ENCODE measurements around the gene MPP2. TPM values are rescaled to one million over a fixed set of nuclear protein-coding genes. Genes with fewer than 3 reads are reported as not detected.

The MPP2 gene
- polyA plus RNA-seq, 1 of the 3 experiments (the other 2 are of a cell fraction) = 8.3 TPM

Other genes starting within 250 kb of the MPP2 start
- 0.05 TPM in 1 of 2 replicates, not detected in the other for gene MEOX1, start 245.6 kb downstream of the MPP2 start, polyA plus RNA-seq (2012; rRNA removed)
- not detected in 2 replicates for gene SOST, start 148.7 kb downstream of the MPP2 start, polyA plus RNA-seq (2012; rRNA removed)
- 31.5 and 39.7 TPM in 2 replicates for gene DUSP3, start 128.6 kb downstream of the MPP2 start, polyA plus RNA-seq (2012; rRNA removed)
- 0.02 TPM in 2 replicates for gene CFAP97D1, start 127.1 kb downstream of the MPP2 start, polyA plus RNA-seq (2012; rRNA removed)
- gene MPP3, start 74.4 kb downstream of the MPP2 start, polyA plus RNA-seq (2012; rRNA removed) = 12.5 and 14.1 TPM in 2 replicates
- not detected in 2 replicates for gene CD300LG, start 60.4 kb downstream of the MPP2 start, polyA plus RNA-seq (2012; rRNA removed)
- gene PPY, start 34.9 kb upstream of the MPP2 start, polyA plus RNA-seq (2012; rRNA removed) = not detected in 2 replicates
- 0.10 and 0.21 TPM in 2 replicates for gene PYY, start 46.4 kb upstream of the MPP2 start, polyA plus RNA-seq (2012; rRNA removed)
- gene NAGS, start 97.1 kb upstream of the MPP2 start, polyA plus RNA-seq (2012; rRNA removed) = 1.6 and 1.7 TPM in 2 replicates
- gene TMEM101, start 107.4 kb upstream of the MPP2 start, polyA plus RNA-seq (2012; rRNA removed) = 62.9 and 63.6 TPM in 2 replicates
- gene LSM12, start 159.1 kb upstream of the MPP2 start, polyA plus RNA-seq (2012; rRNA removed) = 26.6 and 31.3 TPM in 2 replicates
- 158 and 166 TPM in 2 replicates for gene G6PC3, start 163.2 kb upstream of the MPP2 start, polyA plus RNA-seq (2012; rRNA removed)
- 19.0 and 21.0 TPM in 2 replicates for gene HDAC5, start 216.1 kb upstream of the MPP2 start, polyA plus RNA-seq (2012; rRNA removed)
- gene HROB, start 234.4 kb upstream of the MPP2 start, polyA plus RNA-seq (2012; rRNA removed) = 3.2 and 4.0 TPM in 2 replicates

All from SK-N-SH (cell line).